UCSD-AML1 (cell line): ENCODE data around the gene HUWE1.
"Not testable (repeated sequence)": the region's sequence is repeated elsewhere in the genome, so short reads cannot be mapped to it uniquely, and the experiment has no call there.

Experiments used
- DNase-seq: peaks from one replicate; lab custom pipeline; 2025; ENCODE audit not compliant: unreplicated experiment; lab: John Stamatoyannopoulos, UW

HUWE1 gene

GRCh38 chrX:53526999-53527398 is 159.5 kb downstream of the HUWE1 start:
- no peak for DNase-seq

- no peak for DNase-seq
Measured at GRCh38 chrX:53511322-53511721, 175.2 kb downstream of the HUWE1 start.

- DNase-seq = not testable (repeated sequence)
Measured at GRCh38 chrX:53504035-53504434, 182.5 kb downstream of the HUWE1 start.

GRCh38 chrX:53494436-53494835 is 192.1 kb downstream of the HUWE1 start:
- no peak for DNase-seq

- no peak for DNase-seq
Measured at GRCh38 chrX:53486285-53486684, 200.2 kb downstream of the HUWE1 start.

GRCh38 chrX:53483838-53484405 is 202.6 kb downstream of the HUWE1 start:
- no peak for DNase-seq

GRCh38 chrX:53483416-53483815 is 203.1 kb downstream of the HUWE1 start:
- DNase-seq = no peak
